Astrocyte (in vitro differentiated cells and primary cell): ENCODE results near the gene ESD. TPM values are rescaled to one million over a fixed set of nuclear protein-coding genes. Genes with fewer than 3 reads are reported as not detected.
A peak's percentile ranks its signal among the peaks of the same experiment; 100 is the strongest.
"Not testable (repeated sequence)": the region's sequence is repeated elsewhere in the genome, so short reads cannot be mapped to it uniquely, and the experiment has no call there.

Source experiments
- DNase-seq: peaks from one replicate; pipeline ENCODE4 v3.0.0-alpha.2; 2010; ENCODE audit warnings: low read depth
- FAIRE-seq: peaks from 2 replicates; lab custom pipeline; 2011; peaks lifted over from hg19 to GRCh38; lab: Jason Lieb, UNC
- H2AFZ ChIP-seq: 2 replicates; pipeline ENCODE4 v1.6.0; 2012; ENCODE audit warnings: low read depth, low read length, inconsistent platforms
- H3K27ac ChIP-seq: 2 replicates; pipeline ENCODE4 v1.5.1; 2011; ENCODE audit warnings: low read depth, low read length, inconsistent platforms
- H3K27me3 ChIP-seq: 2 replicates; pipeline ENCODE4 v1.6.0; 2011; ENCODE audit warnings: low read length, inconsistent platforms; ENCODE audit not compliant: insufficient read depth
- H3K36me3 ChIP-seq: 2 replicates; pipeline ENCODE4 v1.5.1; 2011; ENCODE audit warnings: low read length, inconsistent platforms; ENCODE audit not compliant: insufficient read depth
- H3K4me1 ChIP-seq: 2 replicates; pipeline ENCODE4 v1.5.1; 2011; ENCODE audit warnings: low read length, inconsistent platforms; ENCODE audit not compliant: insufficient read depth
- H3K4me2 ChIP-seq: 2 replicates; pipeline ENCODE4 v1.6.0; 2012; ENCODE audit warnings: low read length, inconsistent platforms
- H3K4me3 ChIP-seq: 2 replicates; pipeline ENCODE4 v1.5.1; 2011; ENCODE audit warnings: low read depth, mild to moderate bottlenecking, low read length, inconsistent platforms; ENCODE audit not compliant: insufficient read depth
- H3K79me2 ChIP-seq: 2 replicates; pipeline ENCODE4 v1.6.0; 2012; ENCODE audit warnings: mild to moderate bottlenecking, low read length, inconsistent platforms; ENCODE audit not compliant: insufficient read depth
- H3K9ac ChIP-seq: 2 replicates; pipeline ENCODE4 v1.6.0; 2012; ENCODE audit warnings: mild to moderate bottlenecking, low read length, inconsistent platforms
- H3K9me3 ChIP-seq: 2 replicates; pipeline ENCODE4 v1.5.1; 2012; ENCODE audit warnings: low read depth, mild to moderate bottlenecking, low read length, inconsistent platforms; ENCODE audit not compliant: insufficient read depth
- H4K20me1 ChIP-seq: 2 replicates; pipeline ENCODE4 v1.6.0; 2012; ENCODE audit warnings: low read length, inconsistent platforms; ENCODE audit not compliant: insufficient read depth
- H3K27ac Mint-ChIP-seq: one replicate; pipeline ENCODE4 v1.8.0; 2021; ENCODE audit warnings: mild to moderate bottlenecking, mixed read lengths; ENCODE audit not compliant: unreplicated experiment
- H3K27me3 Mint-ChIP-seq: one replicate; pipeline ENCODE4 v1.8.0; 2021; ENCODE audit warnings: low read depth, mixed read lengths; ENCODE audit not compliant: unreplicated experiment
- H3K36me3 Mint-ChIP-seq: one replicate; pipeline ENCODE4 v1.8.0; 2021; ENCODE audit warnings: low read depth, mixed read lengths; ENCODE audit not compliant: unreplicated experiment
- H3K4me1 Mint-ChIP-seq: one replicate; pipeline ENCODE4 v1.8.0; 2021; ENCODE audit warnings: low read depth, mixed read lengths; ENCODE audit not compliant: unreplicated experiment
- H3K4me3 Mint-ChIP-seq: one replicate; pipeline ENCODE4 v1.8.0; 2021; ENCODE audit warnings: mild to moderate bottlenecking, moderate library complexity, mixed read lengths; ENCODE audit not compliant: unreplicated experiment
- H3K9me3 Mint-ChIP-seq: one replicate; pipeline ENCODE4 v1.8.0; 2021; ENCODE audit warnings: mild to moderate bottlenecking, mixed read lengths; ENCODE audit not compliant: unreplicated experiment
- CTCF ChIP-seq: IDR thresholded peaks from 2 replicates; pipeline ENCODE4 v1.5.1; 2011; ENCODE audit warnings: low read depth, mild to moderate bottlenecking, inconsistent platforms, low read length, moderate library complexity; ENCODE audit not compliant: insufficient read depth
- EZH2 ChIP-seq: IDR thresholded peaks from 2 replicates; pipeline ENCODE4 v1.6.1; 2012; ENCODE audit warnings: mild to moderate bottlenecking, low read length, inconsistent platforms; ENCODE audit not compliant: insufficient read depth
- total RNA-seq: library from RNA; stranded (reverse); gene quantifications from 2 replicates; pipeline ENCODE4 v1.2.1, GENCODE V29; 2021

Gene ESD
- total RNA-seq, 1 donor from 2014 or later, result 91.3 TPM

DNA sequence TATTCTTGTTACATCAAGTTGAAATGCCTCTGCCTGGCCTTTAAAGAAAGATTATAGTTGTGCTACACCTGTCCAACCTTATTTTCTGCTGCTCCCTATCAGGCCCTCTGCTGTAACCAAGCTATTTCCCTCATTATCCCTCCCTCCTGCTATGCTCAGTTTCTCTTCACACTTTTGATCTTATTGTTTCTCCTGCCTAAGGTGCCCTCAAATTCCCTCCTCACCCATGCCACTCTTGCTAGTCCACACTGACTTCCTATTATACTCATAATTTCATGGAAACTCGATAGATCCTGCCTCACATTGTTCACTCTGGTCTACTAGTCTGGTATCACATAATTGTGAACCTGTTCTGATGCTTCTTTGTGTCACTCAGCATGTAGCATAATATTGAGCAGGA lies 19.4 kb upstream of the ESD start:
- Histone ChIP-seq H2AFZ (no peak overlapping the region), H3K36me3 (no peaks in the 10 kb centered on the region), H3K79me2 (no peaks in the 10 kb centered on the region), H4K20me1 (no peaks in the 10 kb centered on the region), H3K9me3 (peaks cover 4% of the 10 kb centered on the region), H3K9ac (no peak overlapping the region), H3K4me1 (no peaks in the 10 kb centered on the region), H3K27ac (no peak overlapping the region), H3K4me3 (no peak overlapping the region), H3K27me3 (no peaks in the 10 kb centered on the region), H3K4me2 (no peak overlapping the region)
- FAIRE-seq, result no peak
- H3K27ac Mint-ChIP-seq, result no peak overlapping the region
- TF ChIP-seq CTCF (no peak), EZH2 (no peak)
- H3K27me3 Mint-ChIP-seq, result no peaks in the 10 kb centered on the region
- no peaks in the 10 kb centered on the region for H3K4me1 Mint-ChIP-seq
- H3K9me3 Mint-ChIP-seq, result peaks cover 13% of the 10 kb centered on the region
- no peak overlapping the region for H3K4me3 Mint-ChIP-seq
- H3K36me3 Mint-ChIP-seq, result no peaks in the 10 kb centered on the region
- DNase-seq, result no peak

GRCh38 chr13:46812301-46812797 lies 15.4 kb upstream of the ESD start:
- peaks cover 6% of the 10 kb centered on the region for H3K4me1 Mint-ChIP-seq
- no peaks in the 10 kb centered on the region for H4K20me1 ChIP-seq
- H3K79me2 ChIP-seq, result no peaks in the 10 kb centered on the region
- peaks cover 4% of the 10 kb centered on the region for H3K9me3 ChIP-seq
- H3K4me3 Mint-ChIP-seq, result no peak overlapping the region
- no peak overlapping the region for H3K4me3 ChIP-seq
- H3K27ac ChIP-seq, result no peak overlapping the region
- no peak overlapping the region for H3K4me2 ChIP-seq
- no peaks in the 10 kb centered on the region for H3K36me3 Mint-ChIP-seq
- H3K27ac Mint-ChIP-seq, result no peak overlapping the region
- H3K4me1 ChIP-seq, result no peaks in the 10 kb centered on the region
- H3K27me3 Mint-ChIP-seq, result no peaks in the 10 kb centered on the region
- H3K27me3 ChIP-seq, result no peaks in the 10 kb centered on the region
- H2AFZ ChIP-seq, result no peak overlapping the region
- TF ChIP-seq CTCF (no peak), EZH2 (no peak)
- no peaks in the 10 kb centered on the region for H3K36me3 ChIP-seq
- peaks cover 15% of the 10 kb centered on the region for H3K9me3 Mint-ChIP-seq
- H3K9ac ChIP-seq, result no peak overlapping the region
- FAIRE-seq, result no peak
- DNase-seq, result no peak

DNA sequence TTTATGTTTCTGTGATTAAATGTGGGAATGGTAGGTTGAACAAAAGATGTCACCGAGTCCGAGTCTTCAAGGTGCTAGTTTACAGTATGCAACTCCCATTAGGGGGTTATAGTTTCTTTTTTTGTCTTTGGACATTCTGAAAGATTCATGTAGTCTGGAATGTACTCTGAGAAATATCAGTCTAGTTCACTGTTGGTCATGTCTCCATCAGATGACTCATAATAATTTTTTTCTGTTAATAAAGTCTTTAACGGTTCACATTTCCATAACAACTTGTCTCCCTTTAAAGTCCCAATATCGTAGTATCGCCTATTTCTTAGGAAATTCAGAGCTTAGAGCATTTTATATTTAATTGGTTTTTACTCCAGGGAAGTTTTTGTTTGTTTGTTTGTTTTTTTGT lies 13.5 kb upstream of the ESD start:
- Mint-ChIP-seq H3K9me3 (peaks cover 15% of the 10 kb centered on the region), H3K4me1 (peaks cover 6% of the 10 kb centered on the region), H3K4me3 (no peak overlapping the region), H3K27me3 (no peaks in the 10 kb centered on the region), H3K36me3 (no peaks in the 10 kb centered on the region), H3K27ac (peak overlapping the region; percentile 62)
- Histone ChIP-seq H3K9ac (no peak overlapping the region), H3K4me3 (no peak overlapping the region), H3K36me3 (no peaks in the 10 kb centered on the region), H3K4me1 (no peaks in the 10 kb centered on the region), H3K27ac (no peak overlapping the region), H2AFZ (no peak overlapping the region), H3K4me2 (no peak overlapping the region), H3K79me2 (no peaks in the 10 kb centered on the region), H4K20me1 (no peaks in the 10 kb centered on the region), H3K27me3 (no peaks in the 10 kb centered on the region), H3K9me3 (peaks cover 4% of the 10 kb centered on the region)
- no peak for FAIRE-seq
- no peak for TF ChIP-seq EZH2
- no peak for TF ChIP-seq CTCF
- DNase-seq, result no peak

DNA sequence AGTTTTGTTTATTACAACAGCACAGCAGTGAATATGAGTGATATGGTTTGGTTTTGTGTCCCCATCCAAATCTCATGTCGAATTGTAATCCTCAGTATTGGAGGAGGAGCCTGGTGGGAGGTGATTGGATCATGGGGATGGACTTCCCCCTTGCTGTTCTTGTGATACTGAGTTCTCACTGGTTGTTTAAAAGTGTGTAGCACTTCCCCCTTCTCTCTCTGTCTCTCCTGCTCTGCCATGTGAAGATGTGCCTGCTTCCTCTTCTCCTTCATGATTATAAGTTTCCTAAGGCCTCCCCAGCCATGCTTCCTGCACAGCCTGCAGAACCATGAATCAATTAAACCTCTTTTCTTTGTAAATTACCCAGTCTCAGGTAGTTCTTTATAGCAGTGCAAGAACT lies 8.0 kb upstream of the ESD start:
- H3K4me1 ChIP-seq, result peaks cover 14% of the 10 kb centered on the region
- FAIRE-seq, H3K27me3 Mint-ChIP-seq, H4K20me1 ChIP-seq, H3K4me3 ChIP-seq, H3K79me2 ChIP-seq, H3K9me3 ChIP-seq, H3K36me3 Mint-ChIP-seq, DNase-seq, H3K27me3 ChIP-seq, H3K36me3 ChIP-seq, H2AFZ ChIP-seq, H3K9me3 Mint-ChIP-seq: not testable (repeated sequence)
- Mint-ChIP-seq H3K4me1 (peaks cover 36% of the 10 kb centered on the region), H3K4me3 (peak overlapping the region; percentile 46), H3K27ac (peak overlapping the region; percentile 93)
- H3K9ac ChIP-seq, result peak overlapping the region; percentile 49
- peak overlapping the region; percentile 87 for H3K27ac ChIP-seq
- peak overlapping the region; percentile 45 for H3K4me2 ChIP-seq
